IPS-15b (cell line): Measurements from ENCODE around the gene ACOT4.
A peak's percentile ranks its signal among the peaks of the same experiment; 100 is the strongest.
"Not testable (repeated sequence)": the region's sequence is repeated elsewhere in the genome, so short reads cannot be mapped to it uniquely, and the experiment has no call there.

Experiments
- H3K27me3 ChIP-seq: one replicate; pipeline ENCODE4 v1.6.1; 2013; ENCODE audit warnings: low read length; ENCODE audit not compliant: control insufficient read depth, insufficient read depth
- H3K36me3 ChIP-seq: one replicate; pipeline ENCODE4 v1.6.1; 2013; ENCODE audit warnings: low read length; ENCODE audit not compliant: control insufficient read depth, insufficient read depth
- H3K4me1 ChIP-seq: one replicate; pipeline ENCODE4 v1.6.1; 2013; ENCODE audit warnings: mild to moderate bottlenecking, low read length; ENCODE audit not compliant: control insufficient read depth, insufficient read depth
- H3K4me3 ChIP-seq: one replicate; pipeline ENCODE4 v1.5.1; 2013; ENCODE audit warnings: low read depth, low read length
- H3K9ac ChIP-seq: one replicate; pipeline ENCODE4 v1.6.1; 2013; ENCODE audit warnings: low read depth, mild to moderate bottlenecking, low read length
- H3K9me3 ChIP-seq: one replicate; pipeline ENCODE4 v1.6.1; 2013; ENCODE audit warnings: mild to moderate bottlenecking, low read length; ENCODE audit not compliant: control insufficient read depth, insufficient read depth

ACOT4 gene

DNA sequence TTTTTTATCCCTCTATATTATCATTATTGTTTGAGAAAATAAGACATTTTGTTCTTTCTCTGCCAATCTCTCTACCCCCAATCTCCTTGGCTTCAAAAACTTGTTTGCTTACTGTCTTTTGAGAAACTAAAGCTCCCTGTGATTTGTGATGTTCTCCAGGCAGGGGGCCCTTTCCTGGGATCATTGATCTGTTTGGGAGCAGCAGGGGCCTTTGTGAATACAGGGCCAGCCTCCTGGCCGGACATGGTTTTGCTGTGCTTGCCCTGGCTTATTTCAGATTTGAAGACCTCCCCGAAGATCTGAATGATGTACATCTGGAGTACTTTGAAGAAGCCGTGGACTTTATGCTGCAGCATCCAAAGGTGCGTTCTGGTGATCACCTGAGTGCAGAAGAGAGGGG lies 25.2 kb downstream of the ACOT4 start:
- peaks cover 16% of the 10 kb centered on the region for H3K27me3 ChIP-seq
- H3K9ac ChIP-seq: no peak overlapping the region
- H3K36me3 ChIP-seq: no peaks in the 10 kb centered on the region
- H3K9me3 ChIP-seq: no peaks in the 10 kb centered on the region
- H3K4me3 ChIP-seq: no peak overlapping the region
- peaks cover 4% of the 10 kb centered on the region for H3K4me1 ChIP-seq

DNA sequence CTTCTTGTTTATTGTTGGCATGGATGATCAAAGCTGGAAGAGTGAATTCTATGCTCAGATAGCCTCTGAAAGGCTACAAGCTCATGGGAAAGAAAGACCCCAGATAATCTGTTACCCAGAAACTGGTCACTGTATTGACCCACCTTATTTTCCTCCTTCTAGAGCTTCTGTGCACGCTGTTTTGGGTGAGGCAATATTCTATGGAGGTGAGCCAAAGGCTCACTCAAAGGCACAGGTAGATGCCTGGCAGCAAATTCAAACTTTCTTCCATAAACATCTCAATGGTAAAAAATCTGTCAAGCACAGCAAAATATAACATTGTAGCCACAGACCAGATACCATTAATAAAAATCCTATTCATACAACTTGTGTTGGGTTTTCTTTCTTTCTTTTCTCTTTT lies 27.9 kb downstream of the ACOT4 start:
- Histone ChIP-seq H3K4me3 (no peak overlapping the region), H3K9me3 (no peaks in the 10 kb centered on the region), H3K4me1 (peaks cover 4% of the 10 kb centered on the region), H3K27me3 (no peaks in the 10 kb centered on the region), H3K36me3 (no peaks in the 10 kb centered on the region), H3K9ac (no peak overlapping the region)

DNA sequence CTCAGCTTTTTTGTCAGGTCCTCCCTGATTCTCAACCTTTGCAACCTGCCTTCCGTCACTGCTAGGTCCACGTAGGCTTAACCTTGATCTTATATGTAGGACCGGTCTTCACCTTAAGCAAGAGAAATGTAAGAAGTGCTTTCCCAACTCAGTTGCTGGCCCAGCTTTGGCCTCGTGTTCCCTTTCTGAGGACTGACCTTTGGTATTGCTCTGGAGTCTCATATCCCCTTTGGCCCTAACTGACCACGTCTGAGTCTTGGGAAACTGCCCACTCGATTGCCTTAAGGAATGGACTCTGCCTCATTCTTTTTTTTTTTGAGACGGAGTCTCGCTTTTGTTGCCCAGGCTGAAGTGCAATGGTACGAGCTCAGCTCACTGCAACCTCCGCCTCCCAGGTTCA lies 28.6 kb downstream of the ACOT4 start:
- Histone ChIP-seq H3K27me3 (no peaks in the 10 kb centered on the region), H3K9me3 (no peaks in the 10 kb centered on the region), H3K9ac (no peak overlapping the region), H3K4me3 (no peak overlapping the region), H3K4me1 (peaks cover 4% of the 10 kb centered on the region), H3K36me3 (no peaks in the 10 kb centered on the region)

DNA sequence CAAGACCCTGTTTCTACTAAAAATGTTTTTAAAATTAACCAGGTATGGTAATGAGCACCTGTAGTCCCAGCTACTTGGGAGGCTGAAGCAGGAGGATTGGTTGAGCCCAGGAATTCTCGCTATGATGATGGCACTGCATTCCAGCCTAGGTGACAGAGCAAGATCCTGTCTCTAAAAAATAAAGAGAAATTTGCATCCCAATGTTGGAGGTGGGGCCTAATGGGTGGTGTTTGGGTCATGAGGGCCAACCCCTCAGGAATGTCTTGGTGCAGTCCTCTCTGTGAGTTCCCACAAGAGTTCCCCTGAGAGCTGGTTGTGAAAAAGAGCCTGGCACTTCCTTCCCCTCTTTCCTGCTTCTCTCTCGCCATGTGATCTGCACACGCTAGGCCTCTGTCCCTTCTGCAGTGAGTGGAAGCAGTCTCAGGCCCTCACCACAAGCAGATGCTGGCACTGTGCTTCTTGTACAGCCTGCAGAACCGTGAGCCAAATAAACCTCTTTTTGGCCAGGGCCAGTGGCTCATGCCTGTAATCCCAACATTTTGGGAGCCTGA lies 31.9 kb downstream of the ACOT4 start:
- H3K9me3 ChIP-seq: no peaks in the 10 kb centered on the region
- H3K9ac ChIP-seq: no peak overlapping the region
- H3K36me3 ChIP-seq: no peaks in the 10 kb centered on the region

DNA sequence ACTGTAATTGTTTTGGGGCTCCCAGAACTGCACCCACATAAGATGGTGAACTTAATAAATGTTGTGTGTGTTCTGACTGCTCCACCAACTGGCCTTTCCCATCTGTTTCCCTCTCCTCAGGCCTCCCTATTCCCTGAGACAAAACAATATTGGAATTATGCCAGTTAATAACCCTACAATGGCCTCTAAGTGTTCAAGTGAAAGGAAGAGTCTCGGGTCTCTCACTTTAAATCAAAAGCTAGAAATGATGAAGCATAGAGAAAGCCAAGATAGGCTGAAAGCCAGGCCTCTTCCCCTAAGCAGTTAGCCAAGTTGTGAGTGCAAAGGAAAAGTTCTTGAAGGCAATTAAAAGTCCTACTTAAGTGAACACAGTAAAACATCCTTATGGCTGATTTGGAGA lies 34.0 kb downstream of the ACOT4 start:
- no peak overlapping the region for H3K4me3 ChIP-seq
- H3K9ac ChIP-seq: no peak overlapping the region
- H3K36me3 ChIP-seq: no peaks in the 10 kb centered on the region
- H3K27me3 ChIP-seq: no peaks in the 10 kb centered on the region
- H3K4me1 ChIP-seq: no peaks in the 10 kb centered on the region
- H3K9me3 ChIP-seq: no peaks in the 10 kb centered on the region

More for the DNA sequence above, 31.9 kb downstream of the ACOT4 start:
- H3K4me1 ChIP-seq: no peaks in the 10 kb centered on the region
- H3K27me3 ChIP-seq: no peaks in the 10 kb centered on the region
- no peak overlapping the region for H3K4me3 ChIP-seq

DNA sequence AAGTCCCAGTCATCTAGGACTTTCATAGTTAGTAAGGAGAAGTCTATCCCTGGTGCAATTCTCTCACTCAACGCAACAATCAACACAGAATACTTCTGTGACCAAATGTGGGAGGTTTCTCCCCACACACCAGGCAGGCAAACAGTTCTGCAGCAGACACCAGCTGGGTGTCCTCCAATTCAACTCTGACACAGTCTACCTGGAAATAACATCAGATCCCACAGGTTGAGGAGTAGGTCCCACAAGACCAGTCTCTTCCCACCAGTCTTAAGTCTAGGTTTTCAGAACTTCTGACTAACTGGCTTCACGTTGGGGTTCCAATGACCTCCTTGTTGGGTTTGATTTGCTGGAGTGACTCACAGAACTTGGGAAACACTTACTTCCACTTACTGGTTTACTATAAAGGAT lies 35.5 kb downstream of the ACOT4 start:
- H3K4me1 ChIP-seq: no peaks in the 10 kb centered on the region
- H3K36me3 ChIP-seq: no peaks in the 10 kb centered on the region
- H3K4me3 ChIP-seq: no peak overlapping the region
- H3K27me3 ChIP-seq: no peaks in the 10 kb centered on the region
- H3K9me3 ChIP-seq: no peaks in the 10 kb centered on the region
- no peak overlapping the region for H3K9ac ChIP-seq

DNA sequence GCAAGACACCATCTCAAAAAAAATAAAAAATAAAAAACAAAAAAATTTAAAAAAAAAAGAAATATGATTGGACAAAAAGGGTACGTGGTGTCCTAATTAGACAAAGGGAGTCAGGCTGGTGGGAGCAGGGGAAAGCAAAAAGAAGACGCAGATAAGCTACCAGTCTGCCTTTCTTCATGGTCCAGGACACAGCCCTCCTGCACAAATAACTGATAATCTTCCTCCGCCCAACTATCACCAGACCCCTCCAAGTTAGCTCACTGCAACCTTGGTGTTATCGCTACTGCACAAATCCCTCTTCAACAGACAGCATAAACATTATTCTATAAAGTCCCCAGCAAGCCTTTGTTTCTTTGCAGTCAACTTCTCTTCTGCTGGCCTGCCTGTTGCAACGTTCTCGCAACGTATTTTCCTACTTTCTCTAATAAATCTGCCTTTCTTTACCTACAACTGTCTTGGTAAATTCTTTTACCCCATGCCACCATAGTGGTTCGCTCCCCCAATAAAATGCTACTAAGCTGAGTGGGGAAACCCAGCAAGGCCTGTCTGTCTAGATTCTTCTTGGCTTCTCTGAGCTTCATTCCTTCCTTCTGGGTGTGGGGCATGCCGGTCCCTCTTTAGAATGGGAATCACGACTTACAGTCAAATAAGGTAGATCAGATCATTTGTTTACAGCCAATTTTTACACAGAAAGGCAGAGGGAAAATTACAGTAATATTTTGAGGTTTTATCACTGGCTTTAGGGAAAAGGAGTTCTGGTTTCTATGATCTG lies 38.5 kb downstream of the ACOT4 start:
- Histone ChIP-seq H3K9ac (no peak overlapping the region), H3K9me3 (no peaks in the 10 kb centered on the region), H3K4me3 (no peak overlapping the region)

DNA sequence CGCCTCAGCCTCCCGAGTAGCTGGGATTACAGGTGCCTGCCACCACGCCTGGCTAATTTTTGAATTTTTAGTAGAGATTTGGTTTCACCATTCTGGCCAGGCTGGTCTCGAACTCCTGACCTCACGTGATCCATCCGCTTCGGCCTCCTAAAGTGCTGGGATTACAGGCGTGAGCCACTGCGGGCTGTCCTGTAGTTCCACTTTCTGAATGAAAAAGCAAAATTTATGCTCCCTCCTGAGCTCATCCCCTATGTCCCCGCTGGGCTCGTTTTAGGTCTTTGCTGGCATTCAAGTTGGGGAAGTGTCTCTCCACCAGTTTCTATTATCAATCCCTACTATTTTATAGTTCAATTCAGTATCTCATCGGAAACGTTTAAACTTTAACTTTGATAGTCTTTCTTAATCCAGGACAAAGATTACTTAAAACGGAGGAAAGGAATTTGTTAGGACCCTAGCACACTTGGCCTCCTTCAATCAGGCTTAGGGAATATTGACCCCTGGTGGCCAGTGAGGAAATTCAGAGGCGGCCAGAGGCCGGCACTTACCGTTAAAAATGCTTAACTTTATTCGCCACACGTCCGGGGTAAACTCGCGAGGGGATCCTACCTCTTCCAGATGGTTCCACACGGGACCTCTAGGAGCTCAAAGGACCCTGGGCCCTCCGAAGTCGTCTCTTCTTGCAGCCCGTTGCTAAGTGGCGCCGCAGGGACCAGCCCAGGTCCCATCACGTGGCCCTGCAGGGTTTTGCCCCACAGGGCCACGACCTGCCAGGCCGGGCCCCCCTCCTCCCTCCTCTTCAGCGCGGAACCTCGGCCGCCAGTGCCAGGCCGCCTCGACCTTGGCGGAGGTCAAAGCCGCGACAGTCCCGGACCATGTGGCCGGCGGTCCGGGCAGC lies 41.7 kb downstream of the ACOT4 start:
- no peaks in the 10 kb centered on the region for H3K9me3 ChIP-seq
- no peaks in the 10 kb centered on the region for H3K36me3 ChIP-seq
- H3K4me1 ChIP-seq: no peaks in the 10 kb centered on the region
- peak overlapping the region; percentile 37 for H3K9ac ChIP-seq
- H3K4me3 ChIP-seq: peak overlapping the region; percentile 68
- H3K27me3 ChIP-seq: no peaks in the 10 kb centered on the region

More for the DNA sequence above, 38.5 kb downstream of the ACOT4 start:
- Histone ChIP-seq H3K36me3 (no peaks in the 10 kb centered on the region), H3K4me1 (no peaks in the 10 kb centered on the region), H3K27me3 (no peaks in the 10 kb centered on the region)

DNA sequence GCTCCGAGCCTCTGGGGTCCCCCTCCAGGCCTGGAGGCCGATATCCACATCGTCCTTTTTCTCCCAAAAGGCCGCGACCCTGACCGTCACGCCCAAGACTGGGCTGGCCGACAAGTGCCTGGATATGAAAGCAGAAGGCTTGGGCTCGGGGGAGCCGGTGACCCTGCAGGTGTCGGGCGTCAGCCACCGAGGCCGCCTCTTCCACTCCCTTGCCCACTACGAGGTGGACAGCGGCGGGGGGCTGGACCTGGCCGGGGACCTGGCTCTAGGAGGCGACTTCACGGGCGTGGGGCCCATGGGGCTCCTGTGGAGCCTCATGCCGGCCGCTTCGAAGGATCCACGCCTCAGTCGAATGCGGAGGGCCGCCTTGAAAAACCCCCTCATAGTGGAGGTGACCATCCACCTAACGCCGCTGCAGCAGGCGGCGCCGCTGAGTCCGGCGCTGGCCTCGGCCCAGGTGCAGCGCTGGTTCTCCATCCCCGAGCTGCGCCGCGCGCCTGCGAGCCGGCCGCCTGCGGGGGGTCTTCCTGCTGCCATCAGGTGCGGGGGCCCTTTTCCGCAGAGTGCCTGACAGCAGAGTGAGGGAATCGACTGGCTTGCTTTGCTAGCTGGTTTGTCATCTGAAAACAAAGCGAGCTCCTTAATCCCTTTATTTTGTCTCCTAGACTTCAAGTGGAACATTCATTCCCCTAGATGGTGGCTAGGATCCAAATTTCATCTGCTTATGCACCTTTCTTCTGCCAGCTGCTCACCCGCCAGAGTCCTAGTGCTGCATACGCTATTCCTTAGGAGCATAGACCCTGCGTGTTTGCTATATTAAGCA lies 42.5 kb downstream of the ACOT4 start:
- Histone ChIP-seq H3K36me3 (no peaks in the 10 kb centered on the region), H3K4me3 (peak overlapping the region; percentile 68), H3K27me3 (no peaks in the 10 kb centered on the region), H3K4me1 (no peaks in the 10 kb centered on the region), H3K9me3 (no peaks in the 10 kb centered on the region), H3K9ac (peak overlapping the region; percentile 37)

DNA sequence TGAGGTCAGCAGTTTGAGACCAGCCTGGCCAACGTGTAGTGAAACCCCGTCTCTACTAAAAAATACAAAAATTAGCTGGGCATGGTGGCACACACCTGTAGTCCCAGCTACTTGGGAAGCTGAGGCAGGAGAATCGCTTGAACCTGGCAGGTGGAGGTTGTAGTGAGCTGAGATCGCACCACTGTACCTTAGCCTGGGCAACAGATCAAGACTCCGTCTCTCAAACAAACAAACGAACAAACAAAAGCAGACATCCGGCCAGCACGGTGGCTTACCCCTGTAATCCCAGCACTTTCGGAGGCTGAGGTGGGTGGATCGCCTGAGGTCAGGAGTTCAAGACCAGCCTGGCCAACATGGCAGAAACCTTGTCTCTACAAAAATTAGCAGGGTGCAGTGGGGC lies 44.7 kb downstream of the ACOT4 start:
- not testable (repeated sequence) for H3K9ac ChIP-seq

DNA sequence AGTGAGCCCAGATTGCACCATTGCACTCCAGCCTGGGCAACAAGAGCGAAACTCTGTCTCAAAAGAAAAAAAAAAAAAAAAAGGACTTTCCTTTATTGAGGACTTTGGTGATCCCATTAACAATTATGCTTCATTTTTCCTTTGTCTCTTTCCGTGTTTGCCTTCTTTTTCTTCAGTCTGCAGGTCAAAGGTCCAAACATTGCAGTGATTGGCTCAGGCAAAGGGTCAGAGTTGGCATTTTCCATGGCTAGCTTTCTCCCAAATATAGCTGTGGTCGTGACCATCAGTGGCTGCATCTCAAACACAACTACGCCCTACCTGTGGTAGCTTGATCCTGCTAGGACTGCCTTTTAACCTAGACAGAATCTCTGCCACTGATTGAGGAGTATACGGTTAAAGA lies 46.2 kb downstream of the ACOT4 start:
- Histone ChIP-seq H3K36me3 (no peaks in the 10 kb centered on the region), H3K9me3 (no peaks in the 10 kb centered on the region), H3K27me3 (no peaks in the 10 kb centered on the region), H3K4me1 (no peaks in the 10 kb centered on the region), H3K4me3 (no peak overlapping the region), H3K9ac (no peak overlapping the region)

More for the DNA sequence above, 44.7 kb downstream of the ACOT4 start:
- not testable (repeated sequence) for H3K36me3 ChIP-seq, H3K27me3 ChIP-seq, H3K9me3 ChIP-seq, H3K4me1 ChIP-seq, H3K4me3 ChIP-seq
